Activated T-helper 1 cell treated with anti-CD3 and anti-CD28 coated beads, Interleukin-12 subunit alpha, Interleukin-12 subunit beta, Interleukin-2, Interleukin-4 antibody, amounts not matched to agents 30 ng/mL and 10 ng/mL and 1 ng/mL, durations not matched to agents 14 hours and 24 hours and 36 hours (primary cell): Measurements from ENCODE around the gene GPR31. TPM values are rescaled to one million over a fixed set of nuclear protein-coding genes. Genes with fewer than 3 reads are reported as not detected.

ENCODE experiments used
- DNase-seq: peaks from one replicate; pipeline ENCODE4 v3.0.0; 2021; ENCODE audit warnings: low spot score
- H3K27ac Mint-ChIP-seq: one replicate; pipeline ENCODE4 v1.8.0; 2021; ENCODE audit warnings: mild to moderate bottlenecking, mixed read lengths
- H3K27me3 Mint-ChIP-seq: one replicate; pipeline ENCODE4 v1.8.0; 2022; ENCODE audit warnings: mild to moderate bottlenecking, moderate library complexity, mixed read lengths; ENCODE audit not compliant: insufficient read depth
- H3K36me3 Mint-ChIP-seq: one replicate; pipeline ENCODE4 v1.8.0; 2021; ENCODE audit warnings: low read depth, mixed read lengths
- H3K4me1 Mint-ChIP-seq: one replicate; pipeline ENCODE4 v1.8.0; 2021; ENCODE audit warnings: low read depth, mixed read lengths
- H3K4me3 Mint-ChIP-seq: one replicate; pipeline ENCODE4 v1.8.0; 2021; ENCODE audit warnings: mild to moderate bottlenecking, moderate library complexity, mixed read lengths
- H3K9me3 Mint-ChIP-seq: one replicate; pipeline ENCODE4 v1.8.0; 2021; ENCODE audit warnings: mixed read lengths
- intact Hi-C: fragments of 100-400 bp; cut with micrococcal nuclease; formaldehyde crosslinking; loops from one replicate; pipeline ENCODE4 v1.15.1; 2024
- total RNA-seq: library from RNA; stranded (reverse); gene quantifications from 2 replicates; pipeline ENCODE4 v1.2.3, GENCODE V29; 2022

The GPR31 gene
- total RNA-seq, 1 donor from 2014 or later = not detected

GRCh38 chr6:167129562-167129961 is 28.2 kb downstream of the GPR31 start:
- Mint-ChIP-seq H3K27ac (no peak overlapping the region), H3K4me3 (no peak overlapping the region), H3K27me3 (peaks cover 2% of the 10 kb centered on the region), H3K36me3 (no peaks in the 10 kb centered on the region), H3K9me3 (no peaks in the 10 kb centered on the region), H3K4me1 (no peaks in the 10 kb centered on the region)
- intact Hi-C loops = no loop called here
- DNase-seq = no peak

GRCh38 chr6:167129159-167129558 is 28.6 kb downstream of the GPR31 start:
- H3K36me3 Mint-ChIP-seq = no peaks in the 10 kb centered on the region
- no peak for DNase-seq
- no peak overlapping the region for H3K27ac Mint-ChIP-seq
- intact Hi-C loops = no loop called here
- H3K4me1 Mint-ChIP-seq = no peaks in the 10 kb centered on the region
- peaks cover 2% of the 10 kb centered on the region for H3K27me3 Mint-ChIP-seq
- H3K4me3 Mint-ChIP-seq = no peak overlapping the region
- no peaks in the 10 kb centered on the region for H3K9me3 Mint-ChIP-seq

- no peak overlapping the region for H3K4me3 Mint-ChIP-seq
- H3K36me3 Mint-ChIP-seq = no peaks in the 10 kb centered on the region
- no peaks in the 10 kb centered on the region for H3K9me3 Mint-ChIP-seq
- DNase-seq = no peak
- H3K27ac Mint-ChIP-seq = no peak overlapping the region
- peaks cover 4% of the 10 kb centered on the region for H3K27me3 Mint-ChIP-seq
- no peaks in the 10 kb centered on the region for H3K4me1 Mint-ChIP-seq
- intact Hi-C loops = no loop called here
Measured at GRCh38 chr6:167127785-167128531, 29.8 kb downstream of the GPR31 start.

- Mint-ChIP-seq H3K9me3 (no peaks in the 10 kb centered on the region), H3K27me3 (peaks cover 7% of the 10 kb centered on the region), H3K36me3 (no peaks in the 10 kb centered on the region), H3K4me1 (no peaks in the 10 kb centered on the region), H3K4me3 (no peak overlapping the region), H3K27ac (no peak overlapping the region)
- intact Hi-C loops = no loop called here
- DNase-seq = no peak
Measured at GRCh38 chr6:167125855-167126349, 31.9 kb downstream of the GPR31 start.

GRCh38 chr6:167125410-167125809 is 32.4 kb downstream of the GPR31 start:
- H3K36me3 Mint-ChIP-seq = no peaks in the 10 kb centered on the region
- no peak overlapping the region for H3K4me3 Mint-ChIP-seq
- no peak overlapping the region for H3K27ac Mint-ChIP-seq
- no peaks in the 10 kb centered on the region for H3K4me1 Mint-ChIP-seq
- intact Hi-C loops = no loop called here
- DNase-seq = no peak
- no peaks in the 10 kb centered on the region for H3K9me3 Mint-ChIP-seq
- peaks cover 7% of the 10 kb centered on the region for H3K27me3 Mint-ChIP-seq

GRCh38 chr6:167124753-167125152 is 33.0 kb downstream of the GPR31 start:
- H3K4me3 Mint-ChIP-seq = no peak overlapping the region
- intact Hi-C loops = no loop called here
- no peaks in the 10 kb centered on the region for H3K36me3 Mint-ChIP-seq
- H3K9me3 Mint-ChIP-seq = no peaks in the 10 kb centered on the region
- no peak overlapping the region for H3K27ac Mint-ChIP-seq
- H3K27me3 Mint-ChIP-seq = peaks cover 7% of the 10 kb centered on the region
- no peak for DNase-seq
- no peaks in the 10 kb centered on the region for H3K4me1 Mint-ChIP-seq

- no peak within 1 kb of the TSS for H3K4me3 Mint-ChIP-seq
Measured at GRCh38 chr6:167122827-167123657, 34.7 kb downstream of the GPR31 start, which contains the start of gene CCR6. Gene CCR6, plus strand, starts transcription at chr6:167123096. Its CDS starts 13,039 bp downstream, at chr6:167136135.

GRCh38 chr6:167122041-167122826 is 35.5 kb downstream of the GPR31 start:
- H3K36me3 Mint-ChIP-seq = no peaks in the 10 kb centered on the region
- no peaks in the 10 kb centered on the region for H3K9me3 Mint-ChIP-seq
- H3K4me1 Mint-ChIP-seq = no peaks in the 10 kb centered on the region
- intact Hi-C loops = no loop called here
- no peak overlapping the region for H3K4me3 Mint-ChIP-seq
- H3K27me3 Mint-ChIP-seq = peaks cover 7% of the 10 kb centered on the region
- no peak for DNase-seq
- H3K27ac Mint-ChIP-seq = no peak overlapping the region

More at GRCh38 chr6:167122827-167123657, 34.7 kb downstream of the GPR31 start, which contains the start of gene CCR6:
- H3K27me3 Mint-ChIP-seq = peaks cover 7% of the 10 kb centered on the region
- H3K36me3 Mint-ChIP-seq = no peaks in the 10 kb centered on the region
- no peak within 1 kb of the TSS for H3K27ac Mint-ChIP-seq
- intact Hi-C loops = no loop called here
- no peak for DNase-seq
- H3K4me1 Mint-ChIP-seq = no peaks in the 10 kb centered on the region
- no peaks in the 10 kb centered on the region for H3K9me3 Mint-ChIP-seq

- no peak for DNase-seq
- Mint-ChIP-seq H3K27me3 (peaks cover 7% of the 10 kb centered on the region), H3K27ac (no peak overlapping the region), H3K4me3 (no peak overlapping the region), H3K36me3 (no peaks in the 10 kb centered on the region), H3K4me1 (no peaks in the 10 kb centered on the region), H3K9me3 (no peaks in the 10 kb centered on the region)
- intact Hi-C loops = no loop called here
Measured at GRCh38 chr6:167121335-167121841, 36.4 kb downstream of the GPR31 start.

GRCh38 chr6:167120583-167120903 is 37.2 kb downstream of the GPR31 start:
- no peaks in the 10 kb centered on the region for H3K36me3 Mint-ChIP-seq
- H3K27me3 Mint-ChIP-seq = peaks cover 7% of the 10 kb centered on the region
- no peak overlapping the region for H3K27ac Mint-ChIP-seq
- DNase-seq = no peak
- H3K4me1 Mint-ChIP-seq = no peaks in the 10 kb centered on the region
- H3K9me3 Mint-ChIP-seq = no peaks in the 10 kb centered on the region
- intact Hi-C loops = no loop called here
- H3K4me3 Mint-ChIP-seq = no peak overlapping the region

- intact Hi-C loops = no loop called here
- Mint-ChIP-seq H3K4me3 (no peak overlapping the region), H3K9me3 (no peaks in the 10 kb centered on the region), H3K27ac (no peak overlapping the region), H3K27me3 (peaks cover 7% of the 10 kb centered on the region), H3K4me1 (no peaks in the 10 kb centered on the region), H3K36me3 (no peaks in the 10 kb centered on the region)
- no peak for DNase-seq
Measured at GRCh38 chr6:167119670-167120582, 37.9 kb downstream of the GPR31 start.

- H3K36me3 Mint-ChIP-seq = no peaks in the 10 kb centered on the region
- no peak overlapping the region for H3K27ac Mint-ChIP-seq
- no peak for DNase-seq
- H3K27me3 Mint-ChIP-seq = peaks cover 5% of the 10 kb centered on the region
- no peaks in the 10 kb centered on the region for H3K4me1 Mint-ChIP-seq
- H3K9me3 Mint-ChIP-seq = no peaks in the 10 kb centered on the region
- no peak overlapping the region for H3K4me3 Mint-ChIP-seq
- intact Hi-C loops = no loop called here
Measured at GRCh38 chr6:167118839-167119238, 38.9 kb downstream of the GPR31 start.
